DMS 273 treated with DMSO at 0.1 percent for 48 hours (cell line): ENCODE measurements around the gene UNC119.

Source experiments
- DNase-seq: peaks from one replicate; lab custom pipeline; 2025; lab: John Stamatoyannopoulos, UW

UNC119 gene

GRCh38 chr17:28498652-28499363 is 53.6 kb downstream of the UNC119 start:
- no peak for DNase-seq

- DNase-seq, result no peak
Observed at GRCh38 chr17:28497931-28498330, 54.5 kb downstream of the UNC119 start.
